Large intestine (tissue), 12 donors: Measurements from ENCODE around the gene MYO7A. TPM values are rescaled to one million over a fixed set of nuclear protein-coding genes. Genes with fewer than 3 reads are reported as not detected.

ENCODE experiments used
- DNase-seq, 2 donors: peaks; one replicate each; pipeline versions ENCODE4 v3.0.0 to v3.0.0-alpha.2; 2013
- H3K27ac ChIP-seq: one replicate; pipeline ENCODE4 v1.5.1; 2013; ENCODE audit warnings: low read length
- H3K27me3 ChIP-seq: 2 replicates; pipeline ENCODE4 v1.6.1; 2013; ENCODE audit warnings: low read length; ENCODE audit not compliant: control insufficient read depth, insufficient read depth
- H3K36me3 ChIP-seq: 2 replicates; pipeline ENCODE4 v1.6.1; 2013; ENCODE audit warnings: low read length; ENCODE audit not compliant: control insufficient read depth, insufficient read depth
- H3K4me1 ChIP-seq: one replicate; pipeline ENCODE4 v1.6.1; 2013; ENCODE audit warnings: low read length; ENCODE audit not compliant: control insufficient read depth, insufficient read depth
- H3K4me3 ChIP-seq: one replicate; pipeline ENCODE4 v1.5.1; 2013; ENCODE audit warnings: low read length
- H3K9me3 ChIP-seq: one replicate; pipeline ENCODE4 v1.6.1; 2013; ENCODE audit warnings: mild to moderate bottlenecking, low read depth, low read length, moderate library complexity; ENCODE audit not compliant: control insufficient read depth
- WGBS: methylation state at CpG from one replicate; pipeline ENCODE4 v1.1.5; 2013; ENCODE audit warnings: low lambda C conversion rate; ENCODE audit not compliant: insufficient coverage; 5-methylcytosine and 5-hydroxymethylcytosine counted together
- long read RNA-seq, 11 donors: transcript quantifications; one replicate each; lab custom pipeline, GENCODE V29; 2026
- polyA plus RNA-seq: library from polyadenylated mRNA; unstranded; fragments of 120-200 nt; gene quantifications from one replicate; pipeline ENCODE4 v1.2.1, GENCODE V29; 2013

MYO7A gene
- 68.4 TPM for polyA plus RNA-seq
- long read RNA-seq, donor 1, partial matches to known transcripts = 6 of 6 reads
- long read RNA-seq, donor 1, other reads (novel, unspliced or antisense) = 0 of 6 reads
- long read RNA-seq, donor 2, partial matches to known transcripts = 21 of 22 reads
- long read RNA-seq, donor 2, other reads (novel, unspliced or antisense) = 0 of 22 reads
- long read RNA-seq, donor 3 = 0 reads
- long read RNA-seq, donor 4 = 0 reads
- long read RNA-seq, donor 5, partial matches to known transcripts = 6 of 6 reads
- long read RNA-seq, donor 5, other reads (novel, unspliced or antisense) = 0 of 6 reads
- long read RNA-seq, donor 6, partial matches to known transcripts = 32 of 32 reads
- long read RNA-seq, donor 6, other reads (novel, unspliced or antisense) = 0 of 32 reads
- long read RNA-seq, donor 7 = 0 reads
- long read RNA-seq, donor 8, partial matches to known transcripts = 18 of 18 reads
- long read RNA-seq, donor 8, other reads (novel, unspliced or antisense) = 0 of 18 reads
- long read RNA-seq, donor 9, partial matches to known transcripts = 17 of 17 reads
- long read RNA-seq, donor 9, other reads (novel, unspliced or antisense) = 0 of 17 reads
- long read RNA-seq, donor 10, partial matches to known transcripts = 22 of 22 reads
- long read RNA-seq, donor 10, other reads (novel, unspliced or antisense) = 0 of 22 reads
- long read RNA-seq, donor 11, partial matches to known transcripts = 0 of 1 reads
- long read RNA-seq, donor 11, other reads (novel, unspliced or antisense) = 0 of 1 reads

DNA sequence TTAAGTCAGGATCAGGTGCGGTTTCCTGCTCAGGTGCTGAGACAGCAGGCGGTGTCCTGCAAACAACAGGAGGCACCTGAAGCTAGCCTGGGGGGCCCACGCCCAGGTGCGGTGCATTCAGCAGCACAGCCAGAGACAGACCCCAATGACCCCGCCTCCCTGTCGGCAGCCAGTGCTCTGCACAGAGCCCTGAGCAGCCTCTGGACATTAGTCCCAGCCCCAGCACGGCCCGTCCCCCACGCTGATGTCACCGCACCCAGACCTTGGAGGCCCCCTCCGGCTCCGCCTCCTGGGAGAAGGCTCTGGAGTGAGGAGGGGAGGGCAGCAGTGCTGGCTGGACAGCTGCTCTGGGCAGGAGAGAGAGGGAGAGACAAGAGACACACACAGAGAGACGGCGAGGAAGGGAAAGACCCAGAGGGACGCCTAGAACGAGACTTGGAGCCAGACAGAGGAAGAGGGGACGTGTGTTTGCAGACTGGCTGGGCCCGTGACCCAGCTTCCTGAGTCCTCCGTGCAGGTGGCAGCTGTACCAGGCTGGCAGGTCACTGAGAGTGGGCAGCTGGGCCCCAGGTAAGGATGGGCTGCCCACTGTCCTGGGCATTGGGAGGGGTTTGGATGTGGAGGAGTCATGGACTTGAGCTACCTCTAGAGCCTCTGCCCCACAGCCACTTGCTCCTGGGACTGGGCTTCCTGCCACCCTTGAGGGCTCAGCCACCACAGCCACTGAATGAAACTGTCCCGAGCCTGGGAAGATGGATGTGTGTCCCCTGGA lies at the start of gene MYO7A:
MYO7A (plus strand) TSS at position 327 of the 772 bp plus-strand sequence. CDS start 2,389 bp downstream, outside the sequence.
- Histone ChIP-seq H3K4me1 (peaks cover 30% of the 10 kb centered on the region), H3K36me3 (peaks cover 19% of the 10 kb centered on the region), H3K4me3 (peak within 1 kb of the TSS; percentile 61), H3K27ac (peak within 1 kb of the TSS; percentile 81), H3K9me3 (no peaks in the 10 kb centered on the region), H3K27me3 (no peaks in the 10 kb centered on the region)
- no CpG with 5 or more reads among the region's 20 CpGs for WGBS
- peak; percentile 95 to 96 for DNase-seq

- DNase-seq = no peak
- WGBS = 100% methylated on average over 1 of the region's 2 CpGs
- H3K4me3 ChIP-seq = no peak overlapping the region
- H3K27me3 ChIP-seq = no peaks in the 10 kb centered on the region
- H3K36me3 ChIP-seq = peaks cover 14% of the 10 kb centered on the region
- no peak overlapping the region for H3K27ac ChIP-seq
- H3K9me3 ChIP-seq = no peaks in the 10 kb centered on the region
- H3K4me1 ChIP-seq = peaks cover 48% of the 10 kb centered on the region
Observed at GRCh38 chr11:77079666-77080065, 48.4 kb upstream of the MYO7A start.

DNA sequence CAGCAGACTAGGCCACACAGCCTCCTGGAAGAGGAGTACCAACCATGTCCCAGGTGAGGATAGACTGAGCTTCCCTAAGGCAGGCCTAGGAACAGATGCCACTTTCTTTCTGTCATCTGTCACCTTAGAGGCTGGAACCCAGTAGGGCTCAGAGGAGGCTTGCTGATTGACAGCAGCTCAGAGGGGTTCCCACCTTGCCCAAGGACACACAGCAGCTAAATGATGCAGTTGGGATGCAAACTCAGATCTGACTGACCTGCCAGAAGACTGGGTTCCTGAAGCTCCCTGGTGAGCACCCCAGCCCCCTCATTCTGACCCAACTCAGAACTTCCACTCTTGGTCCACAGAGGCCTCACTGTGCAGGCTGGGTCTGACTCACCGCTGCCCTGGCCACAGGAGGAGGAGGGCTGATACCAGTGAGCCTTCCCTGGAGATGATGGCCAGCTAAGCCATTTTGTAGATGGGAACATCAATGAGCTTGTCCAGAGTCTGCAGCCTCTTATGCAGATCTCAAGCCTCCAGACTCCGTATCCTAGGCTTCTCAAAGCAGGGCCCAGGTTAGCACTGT lies 47.3 kb upstream of the MYO7A start:
- H3K4me1 ChIP-seq = peaks cover 45% of the 10 kb centered on the region
- H3K4me3 ChIP-seq = no peak overlapping the region
- WGBS = no CpG with 5 or more reads among the region's 2 CpGs
- H3K27ac ChIP-seq = no peak overlapping the region
- no peak for DNase-seq
- no peaks in the 10 kb centered on the region for H3K9me3 ChIP-seq
- H3K27me3 ChIP-seq = no peaks in the 10 kb centered on the region
- H3K36me3 ChIP-seq = peaks cover 19% of the 10 kb centered on the region

DNA sequence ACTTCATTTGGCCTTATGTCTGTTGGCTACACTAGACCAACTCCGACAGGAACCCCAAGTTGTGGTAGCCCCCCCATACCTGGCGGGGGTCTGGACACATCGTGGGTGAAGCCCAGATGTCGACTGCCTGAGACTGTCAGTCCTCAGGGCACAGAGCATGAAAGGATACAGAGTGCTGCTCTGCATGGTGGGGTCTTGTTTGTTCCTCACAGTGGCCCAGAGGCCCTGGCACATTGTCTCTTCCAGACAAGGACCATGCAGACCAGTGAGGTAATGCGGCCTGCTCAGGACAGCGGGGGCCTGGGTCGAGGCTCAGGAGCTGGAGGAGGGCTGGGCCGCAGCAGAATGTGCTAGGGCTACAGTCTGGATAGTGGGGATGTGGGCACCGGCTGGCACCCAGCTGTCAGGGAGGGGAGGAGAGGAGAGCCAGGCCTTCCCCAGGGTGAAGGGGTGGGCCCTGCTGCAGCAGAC lies 46.6 kb upstream of the MYO7A start:
- WGBS = no CpG with 5 or more reads among the region's 9 CpGs
- H3K4me3 ChIP-seq = no peak overlapping the region
- DNase-seq = no peak
- H3K9me3 ChIP-seq = no peaks in the 10 kb centered on the region
- H3K27me3 ChIP-seq = no peaks in the 10 kb centered on the region
- H3K4me1 ChIP-seq = peaks cover 46% of the 10 kb centered on the region
- no peak overlapping the region for H3K27ac ChIP-seq
- H3K36me3 ChIP-seq = peaks cover 19% of the 10 kb centered on the region

DNA sequence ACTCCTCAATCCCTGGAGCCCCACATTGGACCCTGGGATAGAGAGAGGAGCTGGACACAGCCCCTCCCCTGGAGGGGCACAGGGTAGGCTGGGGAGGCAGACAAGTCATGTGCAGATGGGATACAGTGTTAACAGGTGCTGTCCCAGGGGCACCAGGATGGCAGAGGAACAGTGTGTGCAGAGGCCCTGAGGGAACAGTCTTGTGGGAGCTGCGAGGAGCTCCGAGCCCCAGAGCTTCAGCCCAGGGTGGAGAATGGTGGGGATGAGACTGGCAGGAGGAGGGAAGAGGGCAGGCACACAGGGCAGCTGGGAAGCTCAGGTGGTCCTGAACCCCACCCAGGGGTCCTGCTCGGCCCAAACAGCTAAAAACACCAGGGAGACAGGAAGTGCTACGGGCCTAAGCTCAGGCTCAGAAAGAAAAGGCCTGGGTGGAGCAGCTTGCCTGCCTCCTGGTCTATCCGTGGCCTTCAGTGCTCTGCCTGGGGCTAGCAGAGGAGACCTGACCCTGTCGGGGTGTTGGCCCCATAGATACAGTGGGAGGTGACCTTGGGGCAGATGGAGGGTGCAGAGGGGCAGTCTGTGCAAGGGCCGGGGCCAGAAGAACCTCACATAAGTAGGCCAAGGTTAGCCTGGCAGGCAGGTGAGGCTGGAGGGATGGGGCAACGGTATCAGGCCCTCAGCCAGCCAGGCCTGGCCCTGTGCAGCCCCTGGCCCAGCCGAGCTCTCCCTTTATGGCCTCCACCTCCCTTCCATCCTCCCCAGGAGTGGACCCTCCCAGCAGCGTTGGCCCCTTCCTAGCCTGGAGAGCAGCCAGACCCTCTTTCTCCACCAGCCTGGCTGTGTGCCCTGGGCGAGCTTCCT lies 45.8 kb upstream of the MYO7A start:
- DNase-seq = no peak
- no peaks in the 10 kb centered on the region for H3K9me3 ChIP-seq
- no peaks in the 10 kb centered on the region for H3K27me3 ChIP-seq
- H3K27ac ChIP-seq = no peak overlapping the region
- peaks cover 53% of the 10 kb centered on the region for H3K4me1 ChIP-seq
- no peak overlapping the region for H3K4me3 ChIP-seq
- WGBS = no CpG with 5 or more reads among the region's 11 CpGs
- peaks cover 19% of the 10 kb centered on the region for H3K36me3 ChIP-seq

- H3K4me1 ChIP-seq = peaks cover 61% of the 10 kb centered on the region
- WGBS = no CpG with 5 or more reads among the region's 15 CpGs
Observed at GRCh38 chr11:77082838-77083565, 45.0 kb upstream of the MYO7A start.

DNA sequence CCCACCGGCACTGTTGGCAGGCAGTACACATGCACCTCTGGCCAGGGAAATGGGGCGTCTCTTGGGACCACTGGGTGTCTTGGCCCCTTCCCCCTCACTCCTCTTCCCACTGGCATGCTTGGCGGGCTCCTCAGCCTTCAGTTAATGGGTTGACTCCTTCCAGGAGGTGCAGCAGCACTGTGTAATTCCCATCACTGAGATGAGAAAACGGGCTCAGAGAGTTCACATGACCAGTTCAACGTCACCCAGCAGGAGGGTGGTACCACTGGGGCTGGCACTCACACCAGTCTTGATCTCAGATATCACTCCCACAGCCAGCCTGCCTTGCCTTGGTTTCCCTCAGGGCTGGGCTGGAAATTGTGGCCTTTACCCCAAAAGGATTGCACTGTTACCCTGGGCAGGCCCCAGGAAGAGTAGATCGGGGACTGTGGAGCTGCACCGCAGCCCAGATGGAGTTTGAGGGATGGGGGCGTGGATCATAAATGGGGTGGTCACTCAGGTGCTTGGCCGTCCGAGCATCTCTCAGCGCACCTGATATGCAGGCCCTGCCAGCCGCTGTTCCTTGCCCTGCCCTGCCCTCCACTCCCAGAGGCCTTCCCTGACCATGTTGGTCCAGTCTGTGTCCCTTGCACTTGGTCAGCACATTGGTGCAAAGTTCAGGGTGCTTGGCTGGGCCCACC lies 44.3 kb upstream of the MYO7A start:
- no peaks in the 10 kb centered on the region for H3K9me3 ChIP-seq
- WGBS = no CpG with 5 or more reads among the region's 12 CpGs
- no peak overlapping the region for H3K4me3 ChIP-seq
- peaks cover 68% of the 10 kb centered on the region for H3K4me1 ChIP-seq
- H3K27ac ChIP-seq = no peak overlapping the region
- H3K27me3 ChIP-seq = no peaks in the 10 kb centered on the region
- peaks cover 19% of the 10 kb centered on the region for H3K36me3 ChIP-seq
- no peak for DNase-seq

More at GRCh38 chr11:77082838-77083565, 45.0 kb upstream of the MYO7A start:
- H3K4me3 ChIP-seq = no peak overlapping the region
- H3K36me3 ChIP-seq = peaks cover 19% of the 10 kb centered on the region
- H3K27me3 ChIP-seq = no peaks in the 10 kb centered on the region
- H3K27ac ChIP-seq = no peak overlapping the region
- no peak for DNase-seq
- no peaks in the 10 kb centered on the region for H3K9me3 ChIP-seq

DNA sequence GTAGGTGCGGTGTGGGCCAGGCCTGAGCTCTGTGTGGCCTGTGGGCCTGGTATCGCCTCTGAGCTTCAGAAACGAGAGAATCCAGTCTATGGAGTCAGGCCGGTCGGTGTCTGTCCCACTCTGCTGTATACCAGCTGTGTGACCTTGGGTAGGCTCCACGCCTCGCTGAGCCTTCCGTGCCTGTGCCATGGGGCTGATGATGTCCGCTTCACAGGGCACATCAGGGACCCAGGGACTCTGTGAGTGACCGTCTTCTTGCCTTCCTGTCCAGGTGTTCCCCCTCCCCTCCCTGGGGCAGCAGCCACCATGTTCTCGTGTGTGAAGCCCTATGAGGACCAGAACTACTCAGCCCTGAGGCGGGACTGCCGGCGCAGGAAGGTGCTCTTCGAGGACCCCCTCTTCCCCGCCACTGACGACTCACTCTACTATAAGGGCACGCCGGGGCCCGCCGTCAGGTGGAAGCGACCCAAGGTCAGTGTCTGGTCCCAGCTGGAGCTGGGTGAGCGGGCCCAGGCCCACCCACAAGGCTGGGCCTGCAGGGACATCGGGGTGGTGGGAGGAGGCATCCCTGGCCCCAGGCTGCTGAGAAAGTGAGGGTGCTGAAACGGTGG lies 43.4 kb upstream of the MYO7A start:
- peaks cover 77% of the 10 kb centered on the region for H3K4me1 ChIP-seq
- no peak overlapping the region for H3K4me3 ChIP-seq
- no CpG with 5 or more reads among the region's 25 CpGs for WGBS
- peaks cover 22% of the 10 kb centered on the region for H3K36me3 ChIP-seq
- no peaks in the 10 kb centered on the region for H3K27me3 ChIP-seq
- no peak for DNase-seq
- no peaks in the 10 kb centered on the region for H3K9me3 ChIP-seq
- no peak overlapping the region for H3K27ac ChIP-seq
